ENCODE data around the gene ACTR3. TPM values are rescaled to one million over a fixed set of nuclear protein-coding genes. Genes with fewer than 3 reads are reported as not detected.
"Not testable (repeated sequence)": the region's sequence is repeated elsewhere in the genome, so short reads cannot be mapped to it uniquely, and the experiment has no call there.

Gene ACTR3
- 649 and 664 TPM in 2 replicates for total RNA-seq

GRCh38 chr2:113889471-113890252 is at the start of gene ACTR3:
TSS of gene ACTR3 (plus strand) at chr2:113890089. CDS start at chr2:113890280, 191 bp downstream.
- intact Hi-C loops (cut with micrococcal nuclease) = loop anchor here (1.0 to 10.0 kb wide), 8 partner anchors 13 to 715 kb away; partner anchors contain the start of genes PSD4 and SLC35F5

GRCh38 chr2:113840518-113840917 is 49.4 kb upstream of the ACTR3 start:
- intact Hi-C loops (cut with micrococcal nuclease) = no loop called here

- intact Hi-C loops (cut with micrococcal nuclease) = no loop called here
These were observed 46.8 kb upstream of the ACTR3 start for GRCh38 chr2:113842919-113843736.

GRCh38 chr2:113843737-113844050 is 46.2 kb upstream of the ACTR3 start:
- intact Hi-C loops (cut with micrococcal nuclease) = not testable (repeated sequence)

GRCh38 chr2:113845261-113845660 is 44.6 kb upstream of the ACTR3 start:
- intact Hi-C loops (cut with micrococcal nuclease) = no loop called here

DNA sequence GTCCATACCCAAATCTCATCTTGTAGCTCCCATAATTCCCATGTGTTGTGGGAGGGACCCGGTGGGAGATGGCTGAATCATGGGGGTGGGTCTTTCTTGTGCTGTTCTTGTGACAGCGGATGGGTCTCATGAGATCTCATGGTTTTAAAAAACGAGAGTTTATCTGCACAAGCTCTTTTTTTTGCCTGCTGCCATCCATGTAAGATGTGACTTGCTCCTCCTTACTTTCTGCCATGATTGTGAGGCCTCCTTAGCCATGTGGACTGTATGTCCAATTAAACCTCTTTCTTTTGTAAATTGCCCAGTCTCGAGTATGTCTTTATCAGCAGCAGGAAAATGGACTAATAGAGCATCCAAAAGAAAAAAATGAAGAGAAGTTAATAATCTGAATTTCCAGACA is 44.1 kb upstream of the ACTR3 start:
- intact Hi-C loops (cut with micrococcal nuclease) = not testable (repeated sequence)

GRCh38 chr2:113846429-113846828 is 43.5 kb upstream of the ACTR3 start:
- intact Hi-C loops (cut with micrococcal nuclease) = no loop called here

GRCh38 chr2:113847144-113847543 is 42.7 kb upstream of the ACTR3 start:
- intact Hi-C loops (cut with micrococcal nuclease) = no loop called here

DNA sequence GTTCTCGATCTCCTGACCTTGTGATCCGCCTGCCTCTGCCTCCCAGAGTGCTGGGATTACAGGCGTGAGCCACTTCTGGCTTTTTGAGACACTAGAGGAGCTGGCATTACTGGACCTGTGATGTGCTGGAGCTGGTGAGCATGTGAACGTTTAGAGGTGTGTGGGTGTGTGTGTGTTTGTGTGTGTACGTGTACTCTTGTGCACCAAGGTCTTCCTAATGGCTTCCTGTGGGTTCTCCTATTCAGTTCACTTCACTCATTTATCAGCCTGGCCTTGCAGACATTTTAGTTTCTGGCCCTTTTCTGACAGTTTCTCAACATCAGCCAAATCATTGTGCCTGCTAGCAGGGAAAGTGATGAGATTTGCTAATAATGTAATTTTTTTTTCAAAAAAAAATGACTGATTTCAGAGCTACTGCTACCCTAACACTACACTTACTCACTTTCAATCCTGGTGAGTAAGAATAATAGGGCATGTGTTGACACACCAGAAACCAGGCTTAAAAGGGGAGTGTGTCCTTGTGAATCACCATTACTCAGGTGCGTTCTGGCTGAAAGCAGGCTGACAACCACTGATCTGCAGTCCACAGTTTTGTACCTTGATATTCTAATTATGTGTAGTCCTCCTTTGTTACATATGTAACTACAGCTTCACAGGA is 41.0 kb upstream of the ACTR3 start:
- intact Hi-C loops (cut with micrococcal nuclease) = no loop called here

DNA sequence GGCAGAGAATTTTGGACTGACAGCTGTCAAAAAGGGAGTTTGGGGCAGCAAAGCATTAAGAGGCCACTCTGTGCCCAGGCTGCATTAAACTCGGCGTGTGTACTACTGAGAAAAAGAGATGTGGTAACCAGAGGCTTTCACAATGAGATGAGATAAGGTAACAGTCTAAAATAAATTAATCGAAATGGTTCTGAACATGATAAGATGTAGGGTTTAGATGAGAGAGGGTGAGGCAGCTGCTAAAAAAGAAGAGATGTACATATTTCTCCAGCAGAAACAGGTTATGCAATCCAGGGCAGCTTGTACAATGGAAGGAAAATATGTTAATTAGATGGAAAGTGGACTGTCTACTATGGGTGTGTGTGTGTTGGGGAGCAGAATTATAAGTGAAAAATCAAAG is 39.2 kb upstream of the ACTR3 start:
- intact Hi-C loops (cut with micrococcal nuclease) = no loop called here

GRCh38 chr2:113851640-113852039 is 38.2 kb upstream of the ACTR3 start:
- intact Hi-C loops (cut with micrococcal nuclease) = no loop called here

GRCh38 chr2:113854208-113854607 is 35.7 kb upstream of the ACTR3 start:
- intact Hi-C loops (cut with micrococcal nuclease) = no loop called here

DNA sequence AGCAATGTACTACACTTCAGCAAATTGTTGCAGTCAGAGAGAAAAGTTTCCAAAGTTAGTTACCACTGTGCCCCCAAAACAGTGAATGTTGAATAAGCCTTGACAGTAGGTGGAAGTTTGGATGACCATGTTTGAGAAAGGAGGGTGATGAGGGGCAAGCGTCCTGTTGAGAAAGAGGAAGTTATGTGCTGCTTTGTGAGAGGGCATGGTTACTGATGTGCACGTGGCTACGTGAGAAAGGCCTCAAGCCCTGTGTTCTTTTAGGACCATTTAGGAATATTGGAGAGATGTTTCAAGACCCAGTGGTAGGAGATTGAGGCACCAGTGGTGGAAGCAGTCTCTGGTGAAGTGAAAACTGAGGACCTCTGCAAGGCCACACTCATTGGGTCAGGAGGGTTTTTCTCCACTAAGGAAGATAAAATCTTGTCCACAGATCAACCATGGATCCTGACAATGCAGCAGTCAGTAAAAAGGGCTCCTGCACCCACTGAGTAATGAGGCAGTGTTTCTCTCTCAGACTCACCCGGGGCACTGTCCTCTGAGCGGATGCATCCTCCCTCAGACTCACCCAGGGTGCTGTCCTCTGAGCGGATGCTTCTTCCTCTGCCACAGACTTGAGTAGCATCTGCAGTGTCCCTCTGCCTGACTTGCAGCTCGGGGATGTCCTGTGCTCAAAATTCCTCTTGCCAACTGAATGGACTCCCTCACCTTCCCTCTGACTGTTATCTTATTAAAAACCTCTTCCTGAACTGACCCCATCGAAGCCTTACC is 34.7 kb upstream of the ACTR3 start:
- intact Hi-C loops (cut with micrococcal nuclease) = no loop called here

DNA sequence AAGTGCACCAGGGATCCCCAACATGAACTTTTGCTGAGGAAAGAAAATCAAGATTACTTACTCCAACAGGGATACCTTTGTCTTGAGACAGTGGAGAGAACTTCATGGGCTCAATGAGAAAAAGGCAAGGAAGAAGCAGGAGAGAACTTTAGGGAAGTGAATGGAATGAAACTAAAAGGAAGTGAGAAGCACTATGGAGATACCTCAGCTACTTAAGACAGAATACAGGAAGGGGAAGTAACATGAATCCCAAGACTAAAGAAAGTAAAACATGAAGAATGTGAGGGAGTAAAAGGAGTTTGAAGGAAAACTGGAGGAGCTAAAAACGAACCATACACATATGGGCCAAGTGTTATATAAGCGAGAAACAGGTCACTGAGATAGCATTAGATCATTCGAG is 32.4 kb upstream of the ACTR3 start:
- intact Hi-C loops (cut with micrococcal nuclease) = no loop called here

DNA sequence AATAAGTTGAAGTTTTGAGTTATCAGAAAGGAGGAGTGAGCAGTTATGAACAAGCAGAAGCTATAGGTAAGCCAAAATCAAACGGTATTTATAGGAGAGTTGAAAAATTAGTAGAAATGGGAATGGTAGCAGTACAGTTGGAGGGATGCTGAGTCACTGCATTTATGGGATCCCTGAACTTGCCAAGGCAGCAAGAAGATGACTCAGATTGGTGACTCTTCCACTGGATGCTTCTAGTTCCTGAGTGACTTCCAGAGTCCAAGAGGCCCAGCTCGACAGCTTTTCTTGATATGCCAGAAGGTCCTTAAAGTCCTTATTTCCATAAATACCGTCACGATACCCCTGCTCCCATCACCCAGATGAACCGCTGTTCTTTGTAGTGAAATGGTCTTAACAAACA is 31.1 kb upstream of the ACTR3 start:
- intact Hi-C loops (cut with micrococcal nuclease) = no loop called here

GRCh38 chr2:113861740-113862139 is 28.1 kb upstream of the ACTR3 start:
- intact Hi-C loops (cut with micrococcal nuclease) = no loop called here

- intact Hi-C loops (cut with micrococcal nuclease) = no loop called here
These were observed 26.7 kb upstream of the ACTR3 start for GRCh38 chr2:113863144-113863543.

GRCh38 chr2:113867571-113867970 is 22.3 kb upstream of the ACTR3 start:
- intact Hi-C loops (cut with micrococcal nuclease) = no loop called here

DNA sequence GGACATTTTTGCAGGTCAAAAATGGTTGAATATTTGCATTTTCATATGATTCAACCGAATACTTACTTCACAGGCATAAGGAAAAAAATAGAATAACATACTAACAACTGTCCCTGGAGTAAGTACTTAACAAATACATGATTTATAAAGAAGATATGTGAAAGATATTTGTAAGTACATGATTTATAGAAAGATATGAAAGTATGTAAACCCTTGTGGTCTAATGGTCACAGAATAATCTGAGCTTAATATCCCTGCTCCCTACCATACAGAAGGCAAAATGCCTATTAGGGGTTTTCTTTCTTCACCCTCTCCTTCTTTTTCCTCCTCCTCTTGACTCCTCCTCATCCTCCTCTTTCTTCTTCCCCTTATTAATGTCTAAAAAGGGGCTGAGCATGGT is 20.6 kb upstream of the ACTR3 start:
- intact Hi-C loops (cut with micrococcal nuclease) = no loop called here

DNA sequence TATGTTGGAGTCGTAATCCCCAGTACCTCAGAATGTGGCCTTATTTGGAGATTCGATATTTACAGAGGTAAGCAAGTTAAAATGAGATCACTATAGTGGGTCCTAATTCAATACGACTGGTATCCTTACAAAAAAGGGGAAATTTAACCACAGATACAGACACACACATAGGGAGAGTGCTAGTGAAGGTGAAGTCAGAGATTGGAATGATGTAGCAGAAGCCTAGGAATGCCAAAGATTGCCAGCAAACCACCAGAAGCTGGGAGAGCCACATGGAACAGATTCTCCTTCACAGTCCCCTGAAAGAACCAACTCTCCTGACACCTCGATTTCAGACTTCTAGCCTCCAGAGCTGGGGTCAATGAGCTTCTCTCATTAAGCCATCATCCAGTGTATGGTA is 17.7 kb upstream of the ACTR3 start:
- intact Hi-C loops (cut with micrococcal nuclease) = no loop called here

- intact Hi-C loops (cut with micrococcal nuclease) = no loop called here
These were observed 16.0 kb upstream of the ACTR3 start for GRCh38 chr2:113873867-113874266.
